GM19035 (cell line): ENCODE results near the gene COL18A1.

Experiments
- ATAC-seq: cut with Tn5 transposase; IDR thresholded peaks from one replicate; pipeline ENCODE4 v1.9.1; 2021; ENCODE audit not compliant: unreplicated experiment

COL18A1 gene

GRCh38 chr21:45476582-45476981, 71.6 kb downstream of the COL18A1 start:
- no peak for ATAC-seq

GRCh38 chr21:45477176-45478114, 72.5 kb downstream of the COL18A1 start:
- ATAC-seq: no peak

GRCh38 chr21:45478115-45478801, 73.3 kb downstream of the COL18A1 start:
- ATAC-seq: no peak

- no peak for ATAC-seq
Observed at GRCh38 chr21:45478816-45479669, 74.1 kb downstream of the COL18A1 start.

- no peak for ATAC-seq
Observed at GRCh38 chr21:45479691-45480675, 75.0 kb downstream of the COL18A1 start.

GRCh38 chr21:45480701-45481500, 75.9 kb downstream of the COL18A1 start:
- no peak for ATAC-seq

- ATAC-seq: no peak
Observed at GRCh38 chr21:45481566-45481965, 76.6 kb downstream of the COL18A1 start.

GRCh38 chr21:45481977-45482898, 77.3 kb downstream of the COL18A1 start:
- ATAC-seq: no peak

GRCh38 chr21:45482899-45483821, 78.2 kb downstream of the COL18A1 start:
- ATAC-seq: no peak

GRCh38 chr21:45484318-45484717, 79.4 kb downstream of the COL18A1 start:
- no peak for ATAC-seq

GRCh38 chr21:45485686-45486442, 80.9 kb downstream of the COL18A1 start:
- ATAC-seq: no peak

GRCh38 chr21:45486443-45487160, 81.6 kb downstream of the COL18A1 start:
- ATAC-seq: no peak

GRCh38 chr21:45487161-45487806, 82.3 kb downstream of the COL18A1 start:
- ATAC-seq: no peak

- no peak for ATAC-seq
Observed at GRCh38 chr21:45487891-45488600, 83.1 kb downstream of the COL18A1 start.
